ENCODE data around the gene SDR42E2. TPM values are rescaled to one million over a fixed set of nuclear protein-coding genes. Genes with fewer than 3 reads are reported as not detected.

The SDR42E2 gene
- total and polyA plus RNA-seq, 2 donors (not counting 1 experiment from before 2014, with no cell fraction given): under 0.01 TPM; not detected in 1

GRCh38 chr16:22225060-22225459 is 62.8 kb downstream of the SDR42E2 start:
- no peak overlapping the region for H3K4me2 ChIP-seq (ENCODE audit: extremely low read depth, insufficient read depth, low read length)
- no peak for DNase-seq (ENCODE audit: low read depth in 2 of 2)
- no peaks in the 10 kb centered on the region for H3K9me3 ChIP-seq (ENCODE audit: control insufficient read depth, insufficient read depth, low read depth, low read length)
- no peak overlapping the region for H3K9ac ChIP-seq (ENCODE audit: insufficient read depth, low read length)
- no peak overlapping the region for H3K27ac ChIP-seq (ENCODE audit: insufficient read depth, low read length)
- H3K79me2 ChIP-seq (ENCODE audit: control insufficient read depth, insufficient read depth, low read length): no peaks in the 10 kb centered on the region
- no peak overlapping the region for H3K4me3 ChIP-seq (replicated peaks in 1 of 4; ENCODE audit: control extremely low read depth in 1 of 4, insufficient read depth in 1 of 4, low read depth in 3 of 4, low read length in 4 of 4)
- TF ChIP-seq, protein P1, sequence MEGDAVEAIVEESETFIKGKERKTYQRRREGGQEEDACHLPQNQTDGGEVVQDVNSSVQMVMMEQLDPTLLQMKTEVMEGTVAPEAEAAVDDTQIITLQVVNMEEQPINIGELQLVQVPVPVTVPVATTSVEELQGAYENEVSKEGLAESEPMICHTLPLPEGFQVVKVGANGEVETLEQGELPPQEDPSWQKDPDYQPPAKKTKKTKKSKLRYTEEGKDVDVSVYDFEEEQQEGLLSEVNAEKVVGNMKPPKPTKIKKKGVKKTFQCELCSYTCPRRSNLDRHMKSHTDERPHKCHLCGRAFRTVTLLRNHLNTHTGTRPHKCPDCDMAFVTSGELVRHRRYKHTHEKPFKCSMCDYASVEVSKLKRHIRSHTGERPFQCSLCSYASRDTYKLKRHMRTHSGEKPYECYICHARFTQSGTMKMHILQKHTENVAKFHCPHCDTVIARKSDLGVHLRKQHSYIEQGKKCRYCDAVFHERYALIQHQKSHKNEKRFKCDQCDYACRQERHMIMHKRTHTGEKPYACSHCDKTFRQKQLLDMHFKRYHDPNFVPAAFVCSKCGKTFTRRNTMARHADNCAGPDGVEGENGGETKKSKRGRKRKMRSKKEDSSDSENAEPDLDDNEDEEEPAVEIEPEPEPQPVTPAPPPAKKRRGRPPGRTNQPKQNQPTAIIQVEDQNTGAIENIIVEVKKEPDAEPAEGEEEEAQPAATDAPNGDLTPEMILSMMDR (conservative IDR thresholded peaks at IDR 0.05 in 1 of 2, IDR thresholded peaks at IDR 0.05 in 1 of 2; ENCODE audit: low read depth in 1 of 2, low read length in 2 of 2): no peak
- TF ChIP-seq EZH2 (IDR thresholded peaks at IDR 0.05; ENCODE audit: low read length, missing control alignments): no peak
- H3K36me3 ChIP-seq (ENCODE audit: control insufficient read depth, insufficient read depth, low read length): no peaks in the 10 kb centered on the region
- H4K20me1 ChIP-seq (ENCODE audit: control insufficient read depth, extremely low read depth, insufficient read depth, low read length): no peaks in the 10 kb centered on the region
- H3K27me3 ChIP-seq (ENCODE audit: control insufficient read depth, insufficient read depth, low read length): no peaks in the 10 kb centered on the region
- no peak overlapping the region for H2AFZ ChIP-seq (ENCODE audit: low read length)
- H3K4me1 ChIP-seq (ENCODE audit: control insufficient read depth, extremely low read depth, insufficient read depth, low read length): peaks cover 5% of the 10 kb centered on the region

DNA sequence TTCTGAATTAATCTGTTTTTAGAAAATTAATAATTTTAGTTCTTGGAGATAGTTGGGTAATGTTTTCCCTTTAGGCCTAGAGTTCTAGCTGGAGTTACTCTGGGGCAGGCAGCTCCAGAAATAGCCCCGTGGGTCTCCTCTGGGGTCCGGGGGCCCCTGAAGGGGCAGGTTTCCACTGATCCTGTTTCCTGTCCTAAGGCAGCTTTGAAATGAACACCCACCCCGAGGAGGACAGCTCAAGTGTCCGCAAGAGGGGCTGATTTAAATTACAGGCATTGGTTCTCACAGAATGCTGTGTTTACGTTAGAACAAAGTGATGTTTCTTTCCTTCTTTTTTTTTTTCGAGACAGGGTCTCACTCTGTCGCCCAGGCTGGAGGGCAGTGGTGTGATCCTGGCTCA is 67.6 kb downstream of the SDR42E2 start:
- H3K79me2 ChIP-seq (ENCODE audit: control insufficient read depth, insufficient read depth, low read length): no peaks in the 10 kb centered on the region
- H3K9ac ChIP-seq (ENCODE audit: insufficient read depth, low read length): no peak overlapping the region
- H3K27ac ChIP-seq (ENCODE audit: insufficient read depth, low read length): no peak overlapping the region
- no peak overlapping the region for H3K4me2 ChIP-seq (ENCODE audit: extremely low read depth, insufficient read depth, low read length)
- no peaks in the 10 kb centered on the region for H4K20me1 ChIP-seq (ENCODE audit: control insufficient read depth, extremely low read depth, insufficient read depth, low read length)
- DNase-seq (ENCODE audit: low read depth in 2 of 2): no peak
- H3K4me3 ChIP-seq (replicated peaks in 1 of 4; ENCODE audit: control extremely low read depth in 1 of 4, insufficient read depth in 1 of 4, low read depth in 3 of 4, low read length in 4 of 4): no peak overlapping the region
- H3K27me3 ChIP-seq (ENCODE audit: control insufficient read depth, insufficient read depth, low read length): no peaks in the 10 kb centered on the region
- H3K36me3 ChIP-seq (ENCODE audit: control insufficient read depth, insufficient read depth, low read length): peaks cover 2% of the 10 kb centered on the region
- no peaks in the 10 kb centered on the region for H3K9me3 ChIP-seq (ENCODE audit: control insufficient read depth, insufficient read depth, low read depth, low read length)
- TF ChIP-seq, protein P1 (conservative IDR thresholded peaks at IDR 0.05 in 1 of 2, IDR thresholded peaks at IDR 0.05 in 1 of 2; ENCODE audit: low read depth in 1 of 2, low read length in 2 of 2): no peak
- no peak for TF ChIP-seq EZH2 (IDR thresholded peaks at IDR 0.05; ENCODE audit: low read length, missing control alignments)
- no peak overlapping the region for H2AFZ ChIP-seq (ENCODE audit: low read length)
- H3K4me1 ChIP-seq (ENCODE audit: control insufficient read depth, extremely low read depth, insufficient read depth, low read length): no peaks in the 10 kb centered on the region

GRCh38 chr16:22232277-22233036 is 70.2 kb downstream of the SDR42E2 start:
- Histone ChIP-seq H3K27me3 (ENCODE audit: control insufficient read depth, insufficient read depth, low read length) (no peaks in the 10 kb centered on the region), H3K27ac (ENCODE audit: insufficient read depth, low read length) (no peak overlapping the region), H3K4me1 (ENCODE audit: control insufficient read depth, extremely low read depth, insufficient read depth, low read length) (no peaks in the 10 kb centered on the region), H3K4me2 (ENCODE audit: extremely low read depth, insufficient read depth, low read length) (no peak overlapping the region), H4K20me1 (ENCODE audit: control insufficient read depth, extremely low read depth, insufficient read depth, low read length) (no peaks in the 10 kb centered on the region), H3K4me3 (replicated peaks in 1 of 4; ENCODE audit: control extremely low read depth in 1 of 4, insufficient read depth in 1 of 4, low read depth in 3 of 4, low read length in 4 of 4) (no peak overlapping the region), H3K79me2 (ENCODE audit: control insufficient read depth, insufficient read depth, low read length) (no peaks in the 10 kb centered on the region), H2AFZ (ENCODE audit: low read length) (no peak overlapping the region), H3K9me3 (ENCODE audit: control insufficient read depth, insufficient read depth, low read depth, low read length) (no peaks in the 10 kb centered on the region), H3K36me3 (ENCODE audit: control insufficient read depth, insufficient read depth, low read length) (peaks cover 2% of the 10 kb centered on the region), H3K9ac (ENCODE audit: insufficient read depth, low read length) (no peak overlapping the region)
- peak; percentile 16 to 75 for DNase-seq (ENCODE audit: low read depth in 2 of 2)
- no peak for TF ChIP-seq EZH2 (IDR thresholded peaks at IDR 0.05; ENCODE audit: low read length, missing control alignments)
- TF ChIP-seq, protein P1 (conservative IDR thresholded peaks at IDR 0.05 in 1 of 2, IDR thresholded peaks at IDR 0.05 in 1 of 2; ENCODE audit: low read depth in 1 of 2, low read length in 2 of 2): no peak

Measured in fibroblast of lung (primary cell).